Left hindlimb (tissue), 1 donor: ENCODE data around the gene FLAD1.

Experiments used
- DNase-seq: peaks from one replicate; pipeline ENCODE4 v3.0.0-alpha.2; 2018

The FLAD1 gene

DNA sequence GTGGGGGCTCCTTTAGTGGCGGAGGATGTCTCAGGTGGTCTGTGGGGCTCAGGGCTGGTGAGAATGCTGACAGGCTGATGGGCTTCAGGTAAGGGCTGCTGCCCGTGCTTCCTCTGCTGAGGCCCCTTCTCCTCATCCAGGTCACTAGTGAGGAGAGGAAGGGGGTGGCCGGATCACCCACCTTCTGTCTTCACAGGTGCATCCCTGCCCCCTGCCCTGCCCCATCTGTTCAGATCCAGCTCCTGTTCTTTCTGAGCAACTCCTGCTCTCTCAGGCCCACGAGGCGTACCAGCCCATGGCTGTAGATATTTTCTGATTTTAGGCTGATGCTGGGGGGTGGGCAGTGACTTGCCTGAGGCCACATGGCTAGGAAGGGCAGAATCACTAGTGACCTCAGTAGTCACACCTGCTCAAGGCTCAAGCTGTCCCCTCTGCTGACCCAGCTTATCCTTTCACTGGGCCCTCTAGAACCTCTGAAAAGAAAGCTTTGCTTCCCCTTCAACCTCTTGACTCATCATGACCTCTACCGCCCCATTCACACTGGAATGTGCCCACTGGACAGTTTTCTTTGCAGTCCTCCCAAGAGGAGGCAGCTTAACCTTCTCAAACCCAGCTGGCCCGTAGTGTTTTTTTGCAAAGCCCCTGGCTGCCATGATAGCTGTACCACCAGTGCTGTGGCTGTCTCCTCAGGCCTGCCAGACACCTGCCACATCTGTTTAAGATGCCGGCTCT lies 35.6 kb downstream of the FLAD1 start:
- DNase-seq, result peak; percentile 22

GRCh38 chr1:155019377-155020245 lies 36.5 kb downstream of the FLAD1 start:
- no peak for DNase-seq

GRCh38 chr1:155022136-155022926 lies 39.2 kb downstream of the FLAD1 start:
- DNase-seq, result no peak

GRCh38 chr1:155022927-155023236 lies 39.7 kb downstream of the FLAD1 start:
- DNase-seq, result no peak

DNA sequence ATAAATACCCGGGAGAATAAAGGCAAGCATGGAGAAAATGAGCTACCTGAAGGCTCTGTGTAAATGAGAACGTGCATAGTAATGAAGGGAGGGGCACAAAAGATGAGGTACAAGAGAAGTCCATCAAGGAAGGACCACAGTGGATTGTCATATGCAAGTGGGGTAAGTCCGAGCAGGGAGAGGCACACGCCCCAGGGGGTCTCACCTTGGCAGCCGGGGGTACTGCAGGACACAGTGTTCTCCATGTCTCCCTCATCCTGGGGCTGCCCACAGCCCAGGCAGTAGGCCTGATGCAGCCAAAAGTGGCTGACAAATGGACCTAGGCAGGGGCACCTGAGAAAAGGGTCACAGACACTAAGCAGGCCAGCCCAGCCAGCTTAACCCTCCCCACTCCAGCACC lies 40.5 kb downstream of the FLAD1 start:
- no peak for DNase-seq

GRCh38 chr1:155024315-155024714 lies 41.2 kb downstream of the FLAD1 start:
- no peak for DNase-seq

DNA sequence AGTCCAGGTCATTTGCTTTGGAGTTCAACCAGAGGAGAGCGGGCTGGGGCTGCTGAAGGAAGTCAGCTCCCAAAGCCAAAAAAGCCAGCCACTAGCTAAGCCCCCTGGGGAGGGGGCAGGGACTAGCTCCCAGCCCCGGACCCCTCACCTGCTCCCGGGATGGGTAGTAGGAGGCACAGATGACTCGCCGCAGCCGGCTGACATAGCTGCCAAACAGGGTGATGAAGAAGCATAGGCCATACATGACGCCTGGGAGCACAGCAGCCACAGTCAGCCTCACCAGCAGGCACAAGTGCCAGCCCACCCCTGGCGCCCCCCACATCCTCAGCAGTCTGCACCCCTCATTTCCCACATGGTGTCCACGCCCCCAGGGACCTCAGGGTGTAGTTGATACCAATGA lies 43.0 kb downstream of the FLAD1 start:
- no peak for DNase-seq

DNA sequence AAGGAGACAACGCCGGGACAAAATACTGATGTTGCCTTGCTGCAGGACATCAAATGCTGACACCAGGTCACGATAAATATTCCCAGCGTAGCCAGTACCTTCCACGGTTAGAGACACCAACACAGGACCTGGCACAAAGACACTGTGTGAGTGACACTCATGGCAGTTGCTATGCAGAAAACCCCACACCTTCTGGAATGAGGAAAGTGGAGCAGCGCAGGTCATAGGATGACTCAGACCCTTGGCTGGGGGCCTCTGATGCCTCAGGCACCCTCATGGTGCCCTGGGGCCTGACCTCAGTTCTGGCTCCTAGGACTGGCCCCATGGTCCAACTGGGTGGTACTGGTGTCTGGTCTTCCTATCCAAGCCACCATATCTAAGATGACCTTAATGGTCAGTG lies 43.4 kb downstream of the FLAD1 start:
- no peak for DNase-seq

DNA sequence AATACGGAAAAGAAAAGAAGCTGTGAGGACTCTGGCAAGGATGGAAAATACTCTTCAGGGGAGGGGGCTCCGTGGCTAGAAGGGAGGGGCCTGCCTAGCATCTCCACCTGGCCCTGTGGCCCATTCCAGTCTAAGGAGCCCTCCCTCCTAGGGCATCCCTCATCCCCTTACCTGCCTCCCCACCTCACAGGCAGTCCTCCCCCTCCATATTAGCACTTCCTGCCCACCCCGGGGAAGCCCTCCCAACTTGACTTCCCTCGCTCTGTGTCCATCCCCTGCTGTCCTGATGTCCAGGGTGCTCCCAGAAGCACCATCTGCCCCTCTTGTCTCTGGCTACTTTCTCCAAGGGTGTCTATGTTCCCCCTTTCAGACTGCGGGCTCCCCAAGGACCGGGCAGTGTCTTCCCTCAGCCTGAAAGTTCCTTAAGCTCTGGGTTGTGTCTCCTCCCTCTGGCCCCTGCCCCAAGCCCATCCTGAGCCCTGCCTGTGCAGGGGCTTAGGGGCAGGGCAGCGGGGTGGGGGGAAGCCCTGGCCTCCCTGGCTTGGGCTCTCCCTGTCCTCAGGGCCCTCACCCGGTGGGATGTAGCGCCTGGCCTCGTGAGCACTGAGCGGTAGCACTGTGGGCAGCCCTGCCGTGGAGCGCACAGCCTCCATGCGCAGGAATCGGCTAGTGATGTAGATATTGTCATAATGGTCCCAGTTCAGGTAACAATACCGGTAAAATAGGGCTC lies 46.5 kb downstream of the FLAD1 start:
- no peak for DNase-seq

- DNase-seq, result no peak
Observed at GRCh38 chr1:155030243-155030795, 47.2 kb downstream of the FLAD1 start.

DNA sequence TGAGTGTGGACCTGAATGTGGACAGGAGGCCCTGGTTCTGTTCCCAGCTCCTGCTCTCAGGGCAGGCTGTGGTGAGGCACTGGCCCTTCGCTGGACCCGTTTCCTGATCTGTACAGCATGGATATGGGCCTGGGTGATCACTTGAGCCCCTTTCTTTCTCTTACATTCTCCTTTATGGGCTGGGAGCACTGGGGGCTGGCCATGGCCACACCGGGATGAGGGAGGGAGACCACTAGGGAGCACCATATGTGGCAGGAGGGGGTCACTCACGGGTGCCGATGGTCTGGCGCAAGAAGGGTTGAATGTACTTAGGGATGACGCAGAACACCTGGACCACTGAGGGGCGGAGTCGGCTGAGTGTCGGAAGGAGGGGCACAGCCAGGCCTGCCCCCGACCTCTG lies 47.8 kb downstream of the FLAD1 start:
- DNase-seq, result no peak

GRCh38 chr1:155032886-155033285 lies 49.7 kb downstream of the FLAD1 start:
- no peak for DNase-seq

GRCh38 chr1:155033524-155033923 lies 50.4 kb downstream of the FLAD1 start, which contains the start of the genes DCST1 and DCST2:
Gene DCST1, plus strand, starts transcription at chr1:155033824. Its CDS starts 213 bp downstream, at chr1:155034037.
Gene DCST2, minus strand, starts transcription at chr1:155033781. Its CDS starts 80 bp downstream, at chr1:155033701.
- no peak for DNase-seq

DNA sequence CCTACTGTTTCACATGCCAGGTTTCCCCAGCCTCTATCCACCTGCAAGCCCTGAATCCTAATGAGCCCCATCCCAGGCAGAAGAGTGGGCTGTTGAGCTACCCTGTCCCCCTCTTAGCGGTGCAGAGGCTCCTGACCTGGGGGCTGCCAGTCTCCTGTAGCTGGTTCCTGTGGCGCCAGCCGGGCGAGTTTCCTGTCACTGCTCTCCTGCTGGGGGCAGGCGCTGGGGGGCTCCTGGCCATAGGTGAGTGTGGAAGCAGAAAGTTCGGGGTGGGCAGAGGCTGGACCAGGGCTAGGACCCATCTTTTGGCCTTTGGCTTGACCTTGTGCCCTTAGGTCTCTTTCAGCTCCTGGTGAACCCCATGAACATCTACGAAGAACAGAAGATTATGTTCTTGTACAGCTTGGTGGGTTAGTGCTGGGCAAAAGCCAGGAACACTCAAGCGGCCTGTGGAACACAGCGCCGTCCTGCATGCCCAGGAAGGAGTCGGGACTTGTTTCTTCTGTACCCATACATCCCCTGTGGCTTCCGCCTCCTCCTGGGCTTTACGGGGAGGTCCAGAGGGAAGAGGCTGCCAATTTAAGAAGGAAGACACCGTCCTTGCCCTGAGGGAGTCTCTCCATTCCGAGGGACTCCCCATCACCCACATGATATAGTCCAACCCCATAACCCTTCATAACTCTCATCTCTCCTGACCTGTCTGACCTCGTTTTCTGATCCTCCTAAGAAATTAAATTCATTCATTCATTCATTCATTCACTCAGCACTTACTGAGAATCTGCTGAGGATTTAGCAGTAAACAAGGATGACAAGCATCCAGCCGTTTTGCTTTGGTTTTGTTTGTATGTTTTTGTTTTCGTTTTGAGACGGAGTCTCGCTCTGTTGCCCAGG lies 51.4 kb downstream of the FLAD1 start:
- DNase-seq, result no peak

DNA sequence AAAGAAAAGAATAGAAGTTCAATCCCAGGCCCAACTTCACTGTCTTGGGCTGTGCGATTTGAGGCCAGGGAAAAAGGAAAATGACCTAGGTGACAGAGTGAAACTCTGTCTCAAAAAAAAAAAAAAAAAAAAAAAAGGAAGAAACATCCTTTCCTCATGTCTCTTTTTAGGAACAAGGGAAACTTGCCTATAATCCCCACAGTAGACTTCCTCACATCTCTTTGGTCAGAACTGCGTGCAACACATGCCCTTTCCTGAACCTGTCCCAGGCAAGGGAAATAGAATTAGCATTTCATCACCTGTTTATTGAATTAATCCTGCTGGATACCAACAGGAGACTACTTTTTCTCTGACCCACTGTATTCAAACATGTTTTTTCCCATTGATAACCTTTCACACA lies 52.8 kb downstream of the FLAD1 start:
- no peak for DNase-seq

- no peak for DNase-seq
Observed at GRCh38 chr1:155037043-155037442, 53.9 kb downstream of the FLAD1 start.

DNA sequence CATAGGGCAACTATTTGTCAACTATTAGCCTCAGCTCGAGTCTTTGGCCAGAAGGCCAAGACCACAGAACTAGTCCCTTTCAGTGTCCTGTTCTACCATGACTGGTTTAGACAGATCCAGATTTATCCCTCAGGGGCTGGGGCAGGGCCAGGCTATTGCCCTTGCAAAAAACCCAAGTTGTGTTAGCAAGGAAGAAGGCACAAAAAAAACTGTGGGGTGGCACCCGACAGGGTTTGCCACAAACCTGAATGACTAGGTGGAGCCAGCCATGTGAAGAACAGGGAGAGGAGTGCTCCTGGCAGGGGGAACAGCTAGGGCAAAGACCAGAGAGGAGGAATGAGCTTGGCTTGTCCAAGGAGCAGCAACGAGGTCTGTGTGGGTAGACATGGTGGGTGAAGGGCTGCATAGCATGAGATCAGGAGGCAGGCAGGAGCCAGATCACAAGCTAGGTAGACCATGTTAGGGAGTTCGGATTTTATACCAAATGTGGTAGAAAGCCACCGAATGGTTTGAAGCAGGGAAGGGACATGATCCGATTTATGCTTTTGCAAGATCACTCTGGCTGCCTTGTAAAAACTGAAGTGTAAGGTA lies 54.8 kb downstream of the FLAD1 start:
- DNase-seq, result no peak

DNA sequence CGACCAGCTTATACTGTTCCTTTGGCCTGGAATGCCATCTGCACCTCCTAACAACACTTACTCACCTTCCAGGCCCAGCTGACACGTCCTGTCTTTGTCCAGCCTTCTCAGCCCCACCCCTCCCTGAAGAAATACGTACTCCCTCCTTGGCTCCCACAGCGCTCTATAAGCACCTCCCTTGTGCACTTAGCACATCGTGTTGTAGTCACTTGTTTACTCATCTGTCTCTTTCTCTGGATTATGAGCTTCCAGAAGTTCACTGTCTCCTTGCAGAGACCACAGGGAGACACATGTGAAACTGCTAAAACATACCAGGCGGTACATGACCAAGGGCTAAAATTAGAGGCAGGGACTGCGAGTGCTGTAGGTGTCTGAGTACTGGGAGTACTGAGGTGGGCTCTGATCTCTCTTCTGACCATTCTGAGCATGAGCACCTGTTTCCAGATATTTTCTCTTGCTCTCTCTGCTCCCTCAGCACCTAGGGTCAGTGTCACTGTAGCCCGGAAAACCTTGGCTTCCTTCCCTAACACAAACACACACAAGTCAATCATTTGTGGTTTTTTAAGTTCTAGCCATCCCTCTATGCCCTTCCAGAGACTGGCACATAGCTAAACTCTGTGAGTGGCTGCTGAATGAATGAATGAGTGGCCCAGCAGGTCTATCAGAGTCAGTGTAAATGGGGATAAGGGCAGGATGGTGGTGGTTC lies 55.6 kb downstream of the FLAD1 start:
- DNase-seq, result no peak

GRCh38 chr1:155039308-155039669 lies 56.1 kb downstream of the FLAD1 start:
- DNase-seq, result no peak

GRCh38 chr1:155040358-155041093 lies 57.4 kb downstream of the FLAD1 start:
- DNase-seq, result no peak
